ENCODE measurements around the gene GMCL2. TPM values are rescaled to one million over a fixed set of nuclear protein-coding genes. Genes with fewer than 3 reads are reported as not detected.

GMCL2 gene
- total RNA-seq, 4 donors from 2014 or later, result not detected

DNA sequence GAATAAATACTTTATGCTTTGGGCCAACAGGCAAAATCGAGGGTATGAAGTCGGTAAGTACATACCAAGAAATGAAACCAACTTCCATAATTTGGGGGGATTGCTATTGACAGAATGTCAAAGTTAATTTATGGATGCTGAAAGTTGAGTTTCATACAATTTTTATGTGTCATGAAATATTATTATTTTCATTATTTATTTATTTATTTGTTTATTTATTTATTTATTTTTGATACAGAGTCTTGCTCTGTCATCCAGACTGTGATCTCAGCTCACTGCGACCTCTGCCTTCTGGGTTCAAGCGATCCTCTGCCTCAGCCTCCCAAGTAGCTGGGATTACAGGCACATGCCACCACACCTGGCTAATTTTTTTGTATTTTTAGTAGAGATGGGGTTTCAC, 4.5 kb upstream of the GMCL2 start:
- no peak for TF ChIP-seq EP300 (IDR thresholded peaks at IDR 0.05)
- TF ChIP-seq POLR2A (IDR thresholded peaks at IDR 0.05; ENCODE audit: low read depth), result no peak
- TF ChIP-seq, protein P1, sequence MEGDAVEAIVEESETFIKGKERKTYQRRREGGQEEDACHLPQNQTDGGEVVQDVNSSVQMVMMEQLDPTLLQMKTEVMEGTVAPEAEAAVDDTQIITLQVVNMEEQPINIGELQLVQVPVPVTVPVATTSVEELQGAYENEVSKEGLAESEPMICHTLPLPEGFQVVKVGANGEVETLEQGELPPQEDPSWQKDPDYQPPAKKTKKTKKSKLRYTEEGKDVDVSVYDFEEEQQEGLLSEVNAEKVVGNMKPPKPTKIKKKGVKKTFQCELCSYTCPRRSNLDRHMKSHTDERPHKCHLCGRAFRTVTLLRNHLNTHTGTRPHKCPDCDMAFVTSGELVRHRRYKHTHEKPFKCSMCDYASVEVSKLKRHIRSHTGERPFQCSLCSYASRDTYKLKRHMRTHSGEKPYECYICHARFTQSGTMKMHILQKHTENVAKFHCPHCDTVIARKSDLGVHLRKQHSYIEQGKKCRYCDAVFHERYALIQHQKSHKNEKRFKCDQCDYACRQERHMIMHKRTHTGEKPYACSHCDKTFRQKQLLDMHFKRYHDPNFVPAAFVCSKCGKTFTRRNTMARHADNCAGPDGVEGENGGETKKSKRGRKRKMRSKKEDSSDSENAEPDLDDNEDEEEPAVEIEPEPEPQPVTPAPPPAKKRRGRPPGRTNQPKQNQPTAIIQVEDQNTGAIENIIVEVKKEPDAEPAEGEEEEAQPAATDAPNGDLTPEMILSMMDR (IDR thresholded peaks at IDR 0.05), result no peak
- no peak for TF ChIP-seq POLR2AphosphoS5 (IDR thresholded peaks at IDR 0.05)
- no peak overlapping the region for H3K4me3 ChIP-seq
- no peaks in the 10 kb centered on the region for H3K9me3 ChIP-seq
- no peak for DNase-seq (ENCODE audit: extremely low spot score)
- 83% methylated on average over 4 of the region's 4 CpGs for WGBS
- no peak overlapping the region for H3K27ac ChIP-seq (replicated peaks in 1 of 4)
- intact Hi-C loops (cut with DNase I), result no loop called here
- H3K4me1 ChIP-seq, result no peaks in the 10 kb centered on the region
- peaks cover 0 to 29% (median 0%) of the 10 kb centered on the region in 4 donors for H3K27me3 ChIP-seq
- H3K36me3 ChIP-seq, result no peaks in the 10 kb centered on the region

DNA sequence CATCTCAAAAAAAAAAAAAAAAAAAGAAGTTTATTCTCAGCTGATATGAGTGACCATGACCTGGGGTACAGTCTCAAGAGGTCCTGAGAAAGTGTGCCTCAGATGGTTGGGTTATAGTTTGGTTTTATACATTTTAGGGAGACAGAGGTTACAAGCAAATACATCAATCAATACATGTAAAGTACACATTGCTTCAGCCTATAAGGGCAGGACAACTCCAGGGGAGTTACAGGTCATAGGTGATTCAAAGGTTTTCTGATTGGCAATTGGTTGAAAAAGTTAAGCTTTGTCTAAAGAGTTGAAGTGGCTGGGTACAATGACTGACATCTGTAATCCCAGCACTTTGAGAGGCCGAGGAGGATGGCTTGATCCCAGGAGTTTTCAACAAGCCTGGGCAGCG, 2.3 kb upstream of the GMCL2 start:
- H3K4me3 ChIP-seq, result no peak overlapping the region
- intact Hi-C loops (cut with DNase I), result no loop called here
- no peak for DNase-seq (ENCODE audit: extremely low spot score)
- no peaks in the 10 kb centered on the region for H3K36me3 ChIP-seq
- H3K27ac ChIP-seq (replicated peaks in 1 of 4), result no peak overlapping the region
- WGBS, result 41% methylated on average over 2 of the region's 2 CpGs
- TF ChIP-seq, protein P1 (IDR thresholded peaks at IDR 0.05), result no peak
- TF ChIP-seq POLR2AphosphoS5 (IDR thresholded peaks at IDR 0.05) (no peak), POLR2A (IDR thresholded peaks at IDR 0.05; ENCODE audit: low read depth) (no peak), EP300 (IDR thresholded peaks at IDR 0.05) (no peak)
- H3K9me3 ChIP-seq, result no peaks in the 10 kb centered on the region
- H3K4me1 ChIP-seq, result no peaks in the 10 kb centered on the region
- H3K27me3 ChIP-seq, result peaks cover 0 to 24% (median 0%) of the 10 kb centered on the region in 4 donors

DNA sequence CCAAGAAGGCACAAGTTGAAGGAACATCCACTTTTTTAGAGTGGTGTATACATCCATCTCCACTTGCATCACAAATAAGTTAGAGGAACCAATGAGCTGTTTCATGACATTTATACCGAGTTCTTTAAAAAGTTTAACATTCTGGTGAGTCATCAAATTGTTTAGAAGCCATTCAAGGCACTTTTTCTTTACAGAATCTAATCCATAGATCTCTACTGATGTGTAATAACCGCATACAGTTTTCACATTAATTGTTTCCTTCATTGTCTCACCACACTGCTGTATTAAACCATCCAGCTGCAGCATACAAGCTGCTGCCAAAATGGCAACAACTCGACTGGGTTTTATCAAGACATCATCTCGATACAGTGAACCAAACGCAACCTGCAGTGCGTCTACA, 744 bp downstream of the GMCL2 start:
- Histone ChIP-seq H3K9me3 (no peaks in the 10 kb centered on the region), H3K4me3 (no peak overlapping the region), H3K27me3 (peaks cover 0 to 9% (median 0%) of the 10 kb centered on the region in 4 donors), H3K27ac (replicated peaks in 1 of 4) (no peak overlapping the region), H3K4me1 (no peaks in the 10 kb centered on the region), H3K36me3 (no peaks in the 10 kb centered on the region)
- 59% methylated on average over 6 of the region's 6 CpGs for WGBS
- no peak for DNase-seq (ENCODE audit: extremely low spot score)
- no peak for TF ChIP-seq POLR2A (IDR thresholded peaks at IDR 0.05; ENCODE audit: low read depth)
- TF ChIP-seq EP300 (IDR thresholded peaks at IDR 0.05), result no peak
- no peak for TF ChIP-seq POLR2AphosphoS5 (IDR thresholded peaks at IDR 0.05)
- TF ChIP-seq, protein P1 (IDR thresholded peaks at IDR 0.05), result no peak
- intact Hi-C loops (cut with DNase I), result no loop called here

DNA sequence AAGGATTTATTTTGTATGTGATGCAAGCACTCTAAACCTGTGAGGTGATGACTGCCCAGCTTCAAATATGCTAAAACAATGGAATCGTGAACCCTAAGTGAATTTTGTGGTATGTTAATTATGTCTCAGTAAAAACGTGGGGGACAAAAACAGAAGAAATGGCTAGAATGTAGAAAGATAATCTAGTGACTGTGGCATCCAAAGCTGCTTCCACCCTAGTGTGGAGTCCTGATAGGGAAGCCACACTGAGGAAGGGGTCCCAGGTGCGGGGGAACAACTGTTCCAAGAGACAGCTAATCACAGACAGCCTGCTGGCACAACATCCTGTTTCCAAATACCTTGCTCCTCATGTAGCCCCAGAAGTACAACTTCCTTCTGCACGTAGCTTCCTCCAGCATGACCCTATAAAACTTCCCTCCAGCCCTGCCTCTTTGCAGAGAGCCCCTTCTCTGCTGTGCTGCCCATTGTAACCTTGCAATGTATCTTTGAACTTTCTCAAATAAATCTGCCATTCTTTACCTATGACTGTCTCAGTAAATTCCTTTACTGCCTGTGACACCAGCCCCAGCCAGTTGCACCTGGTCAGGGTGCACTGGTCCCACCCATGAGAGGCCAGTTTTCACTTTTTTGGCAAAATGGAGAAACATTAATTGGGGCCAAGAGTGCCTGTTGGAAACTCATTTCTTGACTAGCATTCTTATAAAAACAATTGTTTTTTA, 4.9 kb downstream of the GMCL2 start:
- DNase-seq (ENCODE audit: extremely low spot score), result no peak
- Histone ChIP-seq H3K36me3 (no peaks in the 10 kb centered on the region), H3K4me1 (no peaks in the 10 kb centered on the region), H3K27ac (replicated peaks in 1 of 4) (no peak overlapping the region), H3K9me3 (no peaks in the 10 kb centered on the region), H3K27me3 (peaks cover 0 to 14% (median 0%) of the 10 kb centered on the region in 4 donors), H3K4me3 (no peak overlapping the region)
- WGBS, result 43% methylated on average over 4 of the region's 4 CpGs
- TF ChIP-seq EP300 (IDR thresholded peaks at IDR 0.05), result no peak
- no peak for TF ChIP-seq POLR2AphosphoS5 (IDR thresholded peaks at IDR 0.05)
- TF ChIP-seq POLR2A (IDR thresholded peaks at IDR 0.05; ENCODE audit: low read depth), result no peak
- TF ChIP-seq, protein P1 (IDR thresholded peaks at IDR 0.05), result no peak
- intact Hi-C loops (cut with DNase I), result no loop called here
